Stimulated activated naive CD4-positive, alpha-beta T cell (primary cell): ENCODE measurements around the gene SGSM2.

Experiments used
- DNase-seq, 6 experiments: peaks; one replicate each; lab custom pipeline; 2025; lab: John Stamatoyannopoulos, UW

SGSM2 gene

DNA sequence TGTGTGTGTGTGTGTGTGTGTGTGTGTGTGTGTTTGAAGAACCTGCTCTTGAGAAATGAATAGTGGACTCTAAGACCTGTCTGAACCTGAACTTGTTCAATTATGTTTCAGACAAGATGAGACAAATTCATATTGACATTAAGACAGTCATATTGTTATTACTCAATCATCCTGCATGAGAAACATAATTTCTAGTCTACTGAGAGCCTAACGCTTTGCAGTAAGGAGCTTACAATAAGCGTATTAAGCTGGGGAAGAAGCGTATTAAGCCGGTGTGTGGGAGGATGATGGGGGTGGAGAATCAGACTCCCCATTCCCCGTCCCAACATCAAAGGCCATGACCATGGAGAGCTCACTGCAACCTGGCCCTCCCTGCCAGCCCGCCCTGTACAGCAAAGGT, 86.0 kb downstream of the SGSM2 start:
- DNase-seq, result no peak

- DNase-seq, result no peak
Observed at GRCh38 chr17:2427215-2427614, 89.9 kb downstream of the SGSM2 start.

GRCh38 chr17:2427910-2428309, 90.6 kb downstream of the SGSM2 start:
- no peak for DNase-seq
